ENCODE measurements around the gene POU2AF2.

The POU2AF2 gene

GRCh38 chr11:111302298-111302697 lies 56.8 kb downstream of the POU2AF2 start:
- no peak for TF ChIP-seq CTCF (IDR thresholded peaks at IDR 0.05; ENCODE audit: low read depth, low read length)
- no peaks in the 10 kb centered on the region for H3K9me3 ChIP-seq
- no peak for DNase-seq
- H3K27me3 ChIP-seq, result peaks cover 95% of the 10 kb centered on the region
- no peaks in the 10 kb centered on the region for H3K36me3 ChIP-seq
- no peaks in the 10 kb centered on the region for H3K4me1 ChIP-seq
- H3K4me3 ChIP-seq (ENCODE audit: low read depth, low read length), result no peak overlapping the region

GRCh38 chr11:111303461-111303860 lies 57.9 kb downstream of the POU2AF2 start:
- Histone ChIP-seq H3K36me3 (no peaks in the 10 kb centered on the region), H3K4me3 (ENCODE audit: low read depth, low read length) (no peak overlapping the region), H3K9me3 (no peaks in the 10 kb centered on the region), H3K27me3 (peaks cover 95% of the 10 kb centered on the region), H3K4me1 (no peaks in the 10 kb centered on the region)
- no peak for TF ChIP-seq CTCF (IDR thresholded peaks at IDR 0.05; ENCODE audit: low read depth, low read length)
- no peak for DNase-seq

GRCh38 chr11:111305162-111305802 lies 59.8 kb downstream of the POU2AF2 start:
- H3K4me1 ChIP-seq, result no peaks in the 10 kb centered on the region
- H3K4me3 ChIP-seq (ENCODE audit: low read depth, low read length), result no peak overlapping the region
- no peak for TF ChIP-seq CTCF (IDR thresholded peaks at IDR 0.05; ENCODE audit: low read depth, low read length)
- peaks cover 91% of the 10 kb centered on the region for H3K27me3 ChIP-seq
- H3K9me3 ChIP-seq, result no peaks in the 10 kb centered on the region
- no peak for DNase-seq
- H3K36me3 ChIP-seq, result no peaks in the 10 kb centered on the region

- no peak for DNase-seq
- no peaks in the 10 kb centered on the region for H3K9me3 ChIP-seq
- 0 out of 2 replicates have a peak, but pooled peaks have one; percentile 13 for TF ChIP-seq CTCF (IDR thresholded peaks at IDR 0.05; ENCODE audit: low read depth, low read length)
- H3K4me3 ChIP-seq (ENCODE audit: low read depth, low read length), result no peak overlapping the region
- H3K4me1 ChIP-seq, result no peaks in the 10 kb centered on the region
- H3K36me3 ChIP-seq, result no peaks in the 10 kb centered on the region
- H3K27me3 ChIP-seq, result peaks cover 91% of the 10 kb centered on the region
These were observed 60.4 kb downstream of the POU2AF2 start for GRCh38 chr11:111305876-111306275.

- DNase-seq, result no peak
- TF ChIP-seq CTCF (IDR thresholded peaks at IDR 0.05; ENCODE audit: low read depth, low read length), result no peak
- Histone ChIP-seq H3K27me3 (peaks cover 91% of the 10 kb centered on the region), H3K4me1 (no peaks in the 10 kb centered on the region), H3K9me3 (no peaks in the 10 kb centered on the region), H3K36me3 (no peaks in the 10 kb centered on the region), H3K4me3 (ENCODE audit: low read depth, low read length) (no peak overlapping the region)
These were observed 60.8 kb downstream of the POU2AF2 start for GRCh38 chr11:111306321-111306720.

GRCh38 chr11:111307472-111308108 lies 62.1 kb downstream of the POU2AF2 start:
- no peaks in the 10 kb centered on the region for H3K36me3 ChIP-seq
- H3K27me3 ChIP-seq, result peaks cover 84% of the 10 kb centered on the region
- H3K4me1 ChIP-seq, result no peaks in the 10 kb centered on the region
- TF ChIP-seq CTCF (IDR thresholded peaks at IDR 0.05; ENCODE audit: low read depth, low read length), result no peak
- no peak for DNase-seq
- no peaks in the 10 kb centered on the region for H3K9me3 ChIP-seq
- H3K4me3 ChIP-seq (ENCODE audit: low read depth, low read length), result no peak overlapping the region

All from BE2C (cell line).